HCT116 (cell line): Measurements from ENCODE around the gene PIGP. TPM values are rescaled to one million over a fixed set of nuclear protein-coding genes. Genes with fewer than 3 reads are reported as not detected.

Experiments
- ATAC-seq: fragments of 200-7000 bp; cut with Tn5 transposase; 2 replicates; pipeline ENCODE4 v1.9.1; 2020; ENCODE audit warnings: mild to moderate bottlenecking, moderate library complexity
- BruUV-seq: library from RNA; stranded (reverse); fragments of 400-500 nt; replicated peaks from 2 replicates; lab custom pipeline; 2021; lab: Mats Ljungman, UMichigan
- CTCF ChIA-PET: fragments of 300-600 bp; sonication (Branson Sonifier 250); formaldehyde crosslinking; loops from one replicate; lab custom pipeline; 2021; ENCODE audit warnings: antibody characterized with exemption; lab: Charles Lee
- POLR2A ChIA-PET: fragments of 300-600, 350-600 bp; sonication (Branson Sonifier 250); formaldehyde crosslinking; loops from one replicate; lab custom pipeline; 2021; ENCODE audit warnings: antibody characterized with exemption; lab: Charles Lee
- RAD21 ChIA-PET, 2 experiments: fragments of 300-600 bp; sonication (Branson Sonifier 250); formaldehyde crosslinking; loops; one replicate each; lab custom pipeline; 2023; ENCODE audit warnings: low total read pairs in 2 of 2; ENCODE audit not compliant: uncharacterized antibody in 2 of 2, unreplicated experiment in 2 of 2, low non-redundant PET in 1 of 2; lab: Charles Lee
- DNase-seq: peaks from one replicate; pipeline ENCODE4 v3.0.0-alpha.2; 2010; ENCODE audit warnings: low read depth, low spot score
- H2AFZ ChIP-seq: fragments of 200-600 bp; shearing (Covaris generic), sonication (generic); 2 replicates; pipeline ENCODE4 v1.6.1; 2017; ENCODE audit warnings: low read depth, mixed run types, mixed read lengths, antibody characterized with exemption, low read length; ENCODE audit not compliant: poor library complexity, severe bottlenecking
- H3K27ac ChIP-seq: 2 replicates; pipeline ENCODE4 v1.5.1; 2012; ENCODE audit warnings: low read depth, low read length
- H3K27me3 ChIP-seq: fragments of 200-600 bp; sonication (generic); 2 replicates; pipeline ENCODE4 v1.6.1; 2016; ENCODE audit warnings: mixed run types, low read length, mixed read lengths; ENCODE audit not compliant: insufficient read depth
- H3K36me3 ChIP-seq, 2 experiments: fragments of 200-500 bp in 1 of 2; fragments of 200-600 bp in 1 of 2; sonication (Bioruptor generic) in 1 of 2; sonication (generic) in 1 of 2; 2 replicates each; pipeline versions ENCODE4 v1.5.1 to v1.6.1; 2014 to 2016; ENCODE audit warnings: low read length in 2 of 2, inconsistent platforms in 1 of 2, mixed read lengths in 1 of 2, mixed run types in 1 of 2; ENCODE audit not compliant: insufficient read depth in 2 of 2, control insufficient read depth in 1 of 2
- H3K4me1 ChIP-seq, 2 experiments: fragments of 200-600 bp in 1 of 2; sonication (generic) in 1 of 2; 2 replicates each; pipeline versions ENCODE4 v1.5.1 to v1.6.1; 2012 to 2017; ENCODE audit warnings: low read length in 2 of 2, inconsistent platforms in 1 of 2, mild to moderate bottlenecking in 1 of 2, mixed read lengths in 1 of 2, mixed run types in 1 of 2, moderate library complexity in 1 of 2; ENCODE audit not compliant: insufficient read depth in 2 of 2, control insufficient read depth in 1 of 2
- H3K4me2 ChIP-seq: fragments of 200-600 bp; sonication (generic); 2 replicates; pipeline ENCODE4 v1.6.1; 2017; ENCODE audit warnings: mixed run types, low read length, mixed read lengths
- H3K4me3 ChIP-seq, 2 experiments: fragments of 200-600 bp in 1 of 2; sonication (generic) in 1 of 2; replicated peaks in 1 of 2; 2 replicates each; pipeline ENCODE4 v1.5.1; 2011 to 2016; ENCODE audit warnings: low read length in 2 of 2, control low read depth in 1 of 2, low read depth in 1 of 2, mild to moderate bottlenecking in 1 of 2, mixed read lengths in 1 of 2, mixed run types in 1 of 2
- H3K79me2 ChIP-seq: fragments of 200-600 bp; sonication (generic); 2 replicates; pipeline ENCODE4 v1.6.1; 2017; ENCODE audit warnings: mild to moderate bottlenecking, mixed run types, low read length, moderate library complexity, mixed read lengths; ENCODE audit not compliant: insufficient read depth
- H3K9ac ChIP-seq: fragments of 200-600 bp; sonication (generic); 2 replicates; pipeline ENCODE4 v1.6.1; 2016; ENCODE audit warnings: low read length, mixed read lengths
- H3K9me2 ChIP-seq: fragments of 200-600 bp; sonication (generic), shearing (Covaris generic); 2 replicates; pipeline ENCODE4 v1.6.1; 2017; ENCODE audit warnings: mixed run types, mild to moderate bottlenecking, moderate library complexity; ENCODE audit not compliant: insufficient read depth
- H3K9me3 ChIP-seq, 2 experiments: fragments of 200-500 bp in 1 of 2; fragments of 200-600 bp in 1 of 2; sonication (Bioruptor generic) in 1 of 2; sonication (generic) in 1 of 2; 2 replicates each; pipeline ENCODE4 v1.6.1; 2014 to 2017; ENCODE audit warnings: low read length in 2 of 2, mixed read lengths in 2 of 2, inconsistent platforms in 1 of 2, low read depth in 1 of 2, mild to moderate bottlenecking in 1 of 2, mixed run types in 1 of 2, moderate library complexity in 1 of 2; ENCODE audit not compliant: control insufficient read depth in 1 of 2, insufficient read depth in 1 of 2
- H4K20me1 ChIP-seq: fragments of 200-600 bp; sonication (generic), shearing (Covaris generic); 2 replicates; pipeline ENCODE4 v1.6.1; 2017; ENCODE audit warnings: mixed run types, mild to moderate bottlenecking, moderate library complexity; ENCODE audit not compliant: insufficient read depth
- CEBPB ChIP-seq: IDR thresholded peaks from 2 replicates; pipeline ENCODE4 v1.6.1; 2012; ENCODE audit warnings: low read depth
- EGR1 ChIP-seq: IDR thresholded peaks from 2 replicates; pipeline ENCODE4 v1.6.1; 2012; ENCODE audit warnings: low read depth
- ELF1 ChIP-seq: IDR thresholded peaks from 2 replicates; pipeline ENCODE4 v1.6.1; 2012; ENCODE audit warnings: low read depth, borderline replicate concordance
- POLR2A ChIP-seq: IDR thresholded peaks from 2 replicates; pipeline ENCODE4 v1.7.0; 2011; ENCODE audit warnings: borderline replicate concordance; ENCODE audit not compliant: insufficient read depth, insufficient read length; ENCODE audit errors: extremely low read depth
- SIN3A ChIP-seq: IDR thresholded peaks from 2 replicates; pipeline ENCODE4 v1.6.1; 2012; ENCODE audit warnings: low read depth
- SRF ChIP-seq: IDR thresholded peaks from 2 replicates; pipeline ENCODE4 v1.6.1; 2012; ENCODE audit warnings: low read depth
- intact Hi-C: fragments of 100-400 bp; cut with micrococcal nuclease; formaldehyde crosslinking; loops from 2 replicates; pipeline ENCODE4 v1.10.0; 2022
- total RNA-seq: library from RNA; stranded (reverse); gene quantifications from one replicate; pipeline ENCODE4 v1.2.1, GENCODE V29; 2021; ENCODE audit not compliant: unreplicated experiment
- TF ChIP-seq, protein P1 (sequence below): IDR thresholded peaks from 2 replicates; pipeline ENCODE4 v1.6.1; 2012; ENCODE audit warnings: low read depth
- TF ChIP-seq, protein P2 (sequence below): IDR thresholded peaks from 2 replicates; pipeline ENCODE4 v1.6.1; 2012

The PIGP gene
- total RNA-seq, 1 experiment from 2014 or later, result 23.5 TPM

DNA sequence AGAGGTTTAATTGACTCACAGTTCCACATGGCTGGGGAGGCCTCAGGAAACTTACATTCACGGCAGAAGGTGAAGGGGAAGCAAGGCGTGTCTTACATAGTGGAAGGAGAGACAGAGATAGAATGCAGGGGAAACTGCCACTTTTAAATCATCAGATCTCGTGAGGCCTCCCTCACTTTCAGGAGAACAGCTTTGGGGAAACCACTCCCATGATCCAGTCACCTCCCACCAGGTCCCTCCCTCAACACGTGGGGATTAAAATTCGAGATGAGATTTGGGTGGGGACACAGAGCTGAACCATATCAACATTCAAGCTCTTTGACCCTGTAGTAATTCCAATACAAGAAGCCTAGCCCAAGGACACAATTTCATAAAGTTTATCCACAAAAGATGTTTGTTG lies 13.7 kb downstream of the PIGP start:
- H3K9me2 ChIP-seq, result no peaks in the 10 kb centered on the region
- no TSS peak for BruUV-seq
- DNase-seq (no peak), ATAC-seq (no peak)
- no peak overlapping the region for H3K4me3 ChIP-seq
- no peak overlapping the region for H2AFZ ChIP-seq
- no peak overlapping the region for H3K4me2 ChIP-seq
- no peaks in the 10 kb centered on the region for H3K36me3 ChIP-seq
- ChIA-PET POLR2A (no interaction called here), RAD21 (no interaction called here), CTCF (no interaction called here)
- peaks cover 12 to 15% of the 10 kb centered on the region in 2 experiments for H3K4me1 ChIP-seq
- no peaks in the 10 kb centered on the region for H3K27me3 ChIP-seq
- no peak overlapping the region for H3K9ac ChIP-seq
- H4K20me1 ChIP-seq, result no peaks in the 10 kb centered on the region
- H3K79me2 ChIP-seq, result no peaks in the 10 kb centered on the region
- peaks cover 0 to 4% of the 10 kb centered on the region in 2 experiments; a peak in 2 of 4 replicates for H3K9me3 ChIP-seq
- no peak for TF ChIP-seq ELF1
- no peak for TF ChIP-seq POLR2A
- TF ChIP-seq CEBPB, result no peak
- TF ChIP-seq SRF, result no peak
- TF ChIP-seq, protein P1, sequence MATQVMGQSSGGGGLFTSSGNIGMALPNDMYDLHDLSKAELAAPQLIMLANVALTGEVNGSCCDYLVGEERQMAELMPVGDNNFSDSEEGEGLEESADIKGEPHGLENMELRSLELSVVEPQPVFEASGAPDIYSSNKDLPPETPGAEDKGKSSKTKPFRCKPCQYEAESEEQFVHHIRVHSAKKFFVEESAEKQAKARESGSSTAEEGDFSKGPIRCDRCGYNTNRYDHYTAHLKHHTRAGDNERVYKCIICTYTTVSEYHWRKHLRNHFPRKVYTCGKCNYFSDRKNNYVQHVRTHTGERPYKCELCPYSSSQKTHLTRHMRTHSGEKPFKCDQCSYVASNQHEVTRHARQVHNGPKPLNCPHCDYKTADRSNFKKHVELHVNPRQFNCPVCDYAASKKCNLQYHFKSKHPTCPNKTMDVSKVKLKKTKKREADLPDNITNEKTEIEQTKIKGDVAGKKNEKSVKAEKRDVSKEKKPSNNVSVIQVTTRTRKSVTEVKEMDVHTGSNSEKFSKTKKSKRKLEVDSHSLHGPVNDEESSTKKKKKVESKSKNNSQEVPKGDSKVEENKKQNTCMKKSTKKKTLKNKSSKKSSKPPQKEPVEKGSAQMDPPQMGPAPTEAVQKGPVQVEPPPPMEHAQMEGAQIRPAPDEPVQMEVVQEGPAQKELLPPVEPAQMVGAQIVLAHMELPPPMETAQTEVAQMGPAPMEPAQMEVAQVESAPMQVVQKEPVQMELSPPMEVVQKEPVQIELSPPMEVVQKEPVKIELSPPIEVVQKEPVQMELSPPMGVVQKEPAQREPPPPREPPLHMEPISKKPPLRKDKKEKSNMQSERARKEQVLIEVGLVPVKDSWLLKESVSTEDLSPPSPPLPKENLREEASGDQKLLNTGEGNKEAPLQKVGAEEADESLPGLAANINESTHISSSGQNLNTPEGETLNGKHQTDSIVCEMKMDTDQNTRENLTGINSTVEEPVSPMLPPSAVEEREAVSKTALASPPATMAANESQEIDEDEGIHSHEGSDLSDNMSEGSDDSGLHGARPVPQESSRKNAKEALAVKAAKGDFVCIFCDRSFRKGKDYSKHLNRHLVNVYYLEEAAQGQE, result no peak
- no peak for TF ChIP-seq EGR1
- TF ChIP-seq, protein P2, sequence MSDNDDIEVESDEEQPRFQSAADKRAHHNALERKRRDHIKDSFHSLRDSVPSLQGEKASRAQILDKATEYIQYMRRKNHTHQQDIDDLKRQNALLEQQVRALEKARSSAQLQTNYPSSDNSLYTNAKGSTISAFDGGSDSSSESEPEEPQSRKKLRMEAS, result no peak
- no peak for TF ChIP-seq SIN3A
- H3K27ac ChIP-seq, result no peak overlapping the region
- intact Hi-C loops, result no loop called here
